Peyer's patch (tissue), 4 donors: ENCODE data around the gene GNPTG. TPM values are rescaled to one million over a fixed set of nuclear protein-coding genes. Genes with fewer than 3 reads are reported as not detected.

Experiments used
- DNase-seq, 3 donors: peaks; one replicate each; pipeline ENCODE4 v3.0.0-alpha.2; 2017 to 2019
- H3K27ac ChIP-seq, 4 donors: fragments of 200-600 bp; sonication (generic); one replicate each; pipeline ENCODE4 v1.5.1; 2016 to 2019
- H3K27me3 ChIP-seq, 2 donors: fragments of 200-600 bp; sonication (generic); one replicate each; pipeline ENCODE4 v1.5.1; 2019
- H3K36me3 ChIP-seq, 3 donors: fragments of 200-600 bp; sonication (generic); one replicate each; pipeline ENCODE4 v1.5.1; 2016 to 2019
- H3K4me1 ChIP-seq, 4 donors: fragments of 200-600 bp; sonication (generic); one replicate each; pipeline ENCODE4 v1.5.1; 2016 to 2019
- H3K4me3 ChIP-seq, 4 donors: fragments of 200-600 bp; sonication (generic); 1 replicate in 3 of 4; 2 replicates in 1 of 4; pipeline ENCODE4 v1.5.1; 2016 to 2019; ENCODE audit warnings: mild to moderate bottlenecking in 1 of 4
- H3K9me3 ChIP-seq, 4 donors: fragments of 200-600 bp; sonication (generic); one replicate each; pipeline ENCODE4 v1.5.1; 2016 to 2019; ENCODE audit warnings: mild to moderate bottlenecking in 1 of 4
- POLR2A ChIP-seq, 2 donors: fragments of 450-650 bp; IDR thresholded peaks; one replicate each; pipeline ENCODE4 v1.5.1; 2017; ENCODE audit warnings: antibody characterized with exemption in 2 of 2, mild to moderate bottlenecking in 2 of 2, moderate library complexity in 2 of 2
- total RNA-seq, 4 donors: library from RNA; depleted of rRNA; stranded (reverse); fragments of >200 nt; gene quantifications; one replicate each; pipeline ENCODE4 v1.1.0, GENCODE V29; 2016
- TF ChIP-seq, protein P1 (sequence below), 6 experiments: fragments of 450-650 bp in 4 of 6; fragments of 200-600 bp in 2 of 6; sonication (generic) in 1 of 6; IDR thresholded peaks; one replicate each; pipeline ENCODE4 v1.5.1; 2017 to 2019; ENCODE audit warnings: antibody characterized with exemption in 6 of 6, mild to moderate bottlenecking in 3 of 6, moderate library complexity in 1 of 6

Gene GNPTG
- total RNA-seq, 4 donors from 2014 or later, result 51.1 to 83.3 (median 65.0) TPM

DNA sequence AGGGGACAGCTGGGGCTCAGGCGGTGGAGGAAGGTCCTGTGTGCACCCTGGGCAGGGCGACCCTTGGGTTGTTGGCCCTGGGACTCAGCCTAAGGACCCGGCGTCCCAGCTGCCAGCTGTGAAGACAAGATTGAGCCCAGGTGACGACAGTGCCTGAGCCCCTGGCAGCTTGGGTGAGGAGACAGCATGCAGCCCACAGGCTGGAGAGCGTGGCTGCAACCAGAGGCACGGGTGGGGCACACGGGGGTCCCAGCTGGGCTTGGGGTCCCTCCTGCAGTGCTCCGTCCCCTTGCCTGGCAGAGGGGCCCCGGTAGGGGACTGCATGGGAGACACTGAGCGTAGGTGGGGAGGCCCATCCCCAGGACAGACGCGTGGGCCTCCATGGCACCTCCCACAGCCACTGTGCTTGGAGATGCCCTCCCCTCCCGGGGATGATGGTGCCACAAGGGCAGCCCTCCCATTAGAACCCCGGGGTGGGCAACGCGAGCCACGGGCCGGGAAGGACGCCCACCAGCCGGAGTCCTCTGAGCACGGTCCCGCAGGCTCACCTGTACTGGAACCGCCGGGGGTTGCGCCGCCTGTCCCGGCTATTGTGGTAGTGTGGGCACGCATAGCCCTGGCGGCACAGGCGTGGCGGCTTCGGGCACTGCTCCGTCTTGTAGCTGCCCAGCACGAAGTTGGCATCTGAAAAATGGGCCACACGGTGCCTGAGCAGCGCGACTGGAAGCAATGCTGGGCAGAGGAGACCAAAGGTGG lies 47.3 kb downstream of the GNPTG start:
- H3K36me3 ChIP-seq, result peaks cover 0 to 83% (median 0%) of the 10 kb centered on the region in 3 donors

DNA sequence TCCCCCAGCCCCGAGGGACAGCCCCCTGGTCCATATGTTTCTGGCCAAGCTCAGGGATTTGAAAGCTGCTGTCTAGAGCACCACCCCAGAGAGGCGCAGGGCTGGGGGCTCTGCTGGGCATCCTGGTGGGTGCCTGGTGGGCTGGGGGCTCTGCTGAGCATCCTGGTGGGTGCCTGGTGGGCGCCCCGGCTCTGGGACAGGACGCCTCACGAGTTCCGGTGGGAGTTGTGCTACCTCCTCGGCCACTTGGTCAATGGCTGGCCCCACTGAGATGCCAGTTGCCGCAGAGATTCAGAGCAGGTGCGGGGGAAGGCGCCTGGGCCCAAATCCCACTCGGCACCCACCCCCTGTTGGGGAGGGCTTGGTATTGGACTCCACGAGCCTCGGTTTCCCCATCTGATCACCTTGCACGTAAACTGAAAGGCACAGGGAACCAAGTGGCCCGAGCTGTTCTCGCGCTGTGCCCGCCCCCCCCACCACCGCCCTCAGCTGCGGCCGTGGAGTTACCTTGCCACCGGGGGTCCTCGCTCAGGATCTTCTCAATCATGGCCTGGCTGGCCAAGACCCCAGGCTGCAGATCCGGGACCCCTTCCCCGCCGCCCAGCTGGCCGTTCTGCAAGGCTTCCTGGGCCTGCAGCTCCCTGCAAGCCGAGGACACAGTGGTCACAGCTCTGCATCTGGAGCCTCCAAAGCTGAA lies 49.5 kb downstream of the GNPTG start:
- no peak for DNase-seq
- H3K27me3 ChIP-seq, result no peaks in the 10 kb centered on the region
- H3K9me3 ChIP-seq, result no peaks in the 10 kb centered on the region
- H3K4me1 ChIP-seq, result no peaks in the 10 kb centered on the region
- TF ChIP-seq, protein P1, sequence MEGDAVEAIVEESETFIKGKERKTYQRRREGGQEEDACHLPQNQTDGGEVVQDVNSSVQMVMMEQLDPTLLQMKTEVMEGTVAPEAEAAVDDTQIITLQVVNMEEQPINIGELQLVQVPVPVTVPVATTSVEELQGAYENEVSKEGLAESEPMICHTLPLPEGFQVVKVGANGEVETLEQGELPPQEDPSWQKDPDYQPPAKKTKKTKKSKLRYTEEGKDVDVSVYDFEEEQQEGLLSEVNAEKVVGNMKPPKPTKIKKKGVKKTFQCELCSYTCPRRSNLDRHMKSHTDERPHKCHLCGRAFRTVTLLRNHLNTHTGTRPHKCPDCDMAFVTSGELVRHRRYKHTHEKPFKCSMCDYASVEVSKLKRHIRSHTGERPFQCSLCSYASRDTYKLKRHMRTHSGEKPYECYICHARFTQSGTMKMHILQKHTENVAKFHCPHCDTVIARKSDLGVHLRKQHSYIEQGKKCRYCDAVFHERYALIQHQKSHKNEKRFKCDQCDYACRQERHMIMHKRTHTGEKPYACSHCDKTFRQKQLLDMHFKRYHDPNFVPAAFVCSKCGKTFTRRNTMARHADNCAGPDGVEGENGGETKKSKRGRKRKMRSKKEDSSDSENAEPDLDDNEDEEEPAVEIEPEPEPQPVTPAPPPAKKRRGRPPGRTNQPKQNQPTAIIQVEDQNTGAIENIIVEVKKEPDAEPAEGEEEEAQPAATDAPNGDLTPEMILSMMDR (IDR thresholded peaks at IDR 0.05), result no peak
- no peak for TF ChIP-seq POLR2A (IDR thresholded peaks at IDR 0.05)
- peaks cover 0 to 69% (median 0%) of the 10 kb centered on the region in 3 donors for H3K36me3 ChIP-seq
- H3K4me3 ChIP-seq, result no peak overlapping the region
- no peak overlapping the region for H3K27ac ChIP-seq

More for the DNA sequence above, 47.3 kb downstream of the GNPTG start:
- Histone ChIP-seq H3K27ac (no peak overlapping the region), H3K4me1 (no peaks in the 10 kb centered on the region), H3K4me3 (no peak overlapping the region), H3K27me3 (no peaks in the 10 kb centered on the region), H3K9me3 (no peaks in the 10 kb centered on the region)
- DNase-seq, result no peak
- no peak for TF ChIP-seq POLR2A (IDR thresholded peaks at IDR 0.05)
- TF ChIP-seq, protein P1 (IDR thresholded peaks at IDR 0.05), result no peak

DNA sequence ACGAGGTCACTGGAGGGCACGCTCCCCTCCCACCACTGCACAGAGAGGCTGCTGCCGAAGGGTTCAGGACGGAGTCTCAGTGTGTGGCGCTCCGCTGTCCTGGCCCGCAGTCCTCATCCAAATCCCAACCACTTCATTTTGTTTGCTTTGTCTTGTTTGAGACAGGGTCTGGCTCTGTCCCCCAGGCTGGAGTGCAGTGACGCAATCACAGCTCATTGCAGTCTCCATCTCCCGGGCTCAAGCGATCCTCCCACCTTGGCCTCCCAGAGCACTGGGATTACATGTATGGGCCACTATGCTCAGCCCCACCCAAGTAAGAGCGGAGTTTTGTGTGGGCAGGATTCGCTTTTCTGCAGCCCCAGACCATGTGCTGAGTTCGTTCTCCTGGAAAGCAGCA lies 50.0 kb downstream of the GNPTG start:
- no peak overlapping the region for H3K4me3 ChIP-seq
- H3K27me3 ChIP-seq, result no peaks in the 10 kb centered on the region
- TF ChIP-seq, protein P1 (IDR thresholded peaks at IDR 0.05), result no peak
- no peak for TF ChIP-seq POLR2A (IDR thresholded peaks at IDR 0.05)
- H3K27ac ChIP-seq, result no peak overlapping the region
- H3K4me1 ChIP-seq, result no peaks in the 10 kb centered on the region
- no peak for DNase-seq
- no peaks in the 10 kb centered on the region for H3K9me3 ChIP-seq
- peaks cover 0 to 64% (median 0%) of the 10 kb centered on the region in 3 donors for H3K36me3 ChIP-seq

DNA sequence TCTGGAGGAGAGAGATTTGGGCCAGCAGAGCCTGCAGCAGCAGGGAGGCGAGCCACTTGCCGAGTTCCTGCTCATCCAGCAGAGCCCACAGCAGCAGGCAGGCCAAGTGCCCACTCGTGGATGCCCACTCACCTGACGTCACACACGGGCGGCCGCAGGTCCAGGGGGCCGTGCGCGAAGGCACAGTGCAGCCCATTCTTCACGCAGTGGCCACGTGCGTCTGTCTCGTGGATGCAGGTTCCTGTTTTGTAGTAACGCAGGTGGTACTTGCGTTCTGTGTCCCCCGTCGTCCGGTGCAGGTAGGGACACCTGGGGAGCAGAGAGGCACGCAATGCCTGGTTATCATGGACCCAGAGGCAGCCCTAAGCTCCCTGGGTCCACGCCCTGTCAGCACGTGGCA lies 51.3 kb downstream of the GNPTG start:
- DNase-seq, result no peak
- TF ChIP-seq, protein P1 (IDR thresholded peaks at IDR 0.05), result no peak
- no peak for TF ChIP-seq POLR2A (IDR thresholded peaks at IDR 0.05)
- Histone ChIP-seq H3K27ac (no peak overlapping the region), H3K27me3 (no peaks in the 10 kb centered on the region), H3K4me1 (peaks cover 0 to 5% (median 4%) of the 10 kb centered on the region in 4 donors), H3K9me3 (no peaks in the 10 kb centered on the region), H3K4me3 (no peak overlapping the region), H3K36me3 (peaks cover 0 to 59% (median 0%) of the 10 kb centered on the region in 3 donors)

DNA sequence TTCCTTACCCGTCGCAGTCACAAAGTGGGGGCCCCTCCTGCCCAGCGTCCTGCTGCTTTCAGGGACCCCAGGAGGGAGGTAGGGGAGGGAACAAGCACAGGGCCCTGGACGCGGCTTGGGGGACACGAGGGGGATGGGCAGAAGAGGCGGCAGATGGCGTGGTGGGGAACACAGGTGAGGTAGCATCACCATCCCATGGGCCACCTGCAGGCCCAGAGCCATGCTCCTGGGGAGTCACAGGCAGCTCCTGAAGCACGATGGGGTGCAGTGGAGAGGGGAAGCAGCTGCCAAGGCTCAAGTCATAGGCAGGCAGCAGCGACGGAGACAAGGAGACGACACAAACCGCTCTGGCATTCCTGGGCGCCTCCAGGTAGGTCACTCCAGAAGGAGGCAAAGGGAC lies 52.0 kb downstream of the GNPTG start:
- TF ChIP-seq, protein P1 (IDR thresholded peaks at IDR 0.05), result no peak
- TF ChIP-seq POLR2A (IDR thresholded peaks at IDR 0.05), result no peak
- H3K9me3 ChIP-seq, result no peaks in the 10 kb centered on the region
- no peak overlapping the region for H3K27ac ChIP-seq
- DNase-seq, result no peak
- no peaks in the 10 kb centered on the region for H3K27me3 ChIP-seq
- H3K36me3 ChIP-seq, result peaks cover 0 to 52% (median 0%) of the 10 kb centered on the region in 3 donors
- no peak overlapping the region for H3K4me3 ChIP-seq
- peaks cover 0 to 10% (median 6%) of the 10 kb centered on the region in 4 donors for H3K4me1 ChIP-seq
